OCI-LY7 (cell line): ENCODE results near the gene AUNIP.

Source experiments
- CTCF ChIP-seq: fragments of 200-600 bp; sonication (generic); conservative IDR thresholded peaks from 2 replicates; pipeline ENCODE4 v1.5.1; 2014; ENCODE audit warnings: mild to moderate bottlenecking, antibody characterized with exemption, low read length, moderate library complexity, mixed read lengths
- EZH2phosphoT487 ChIP-seq: fragments of 200-600 bp; sonication (generic); IDR thresholded peaks from 2 replicates; pipeline ENCODE4 v1.6.1; 2018; ENCODE audit warnings: low read depth, borderline replicate concordance, mild to moderate bottlenecking, mixed run types, antibody characterized with exemption, low read length, moderate library complexity, mixed read lengths

GRCh38 chr1:25900219-25900618, 41.0 kb upstream of the AUNIP start:
- no peak for TF ChIP-seq CTCF
- TF ChIP-seq EZH2phosphoT487: no peak
